GM18498 (cell line): Measurements from ENCODE around the gene ICAM2.

Experiments
- ATAC-seq: cut with Tn5 transposase; IDR thresholded peaks from one replicate; pipeline ENCODE4 v1.9.1; 2021; ENCODE audit warnings: mild to moderate bottlenecking, moderate library complexity; ENCODE audit not compliant: unreplicated experiment

ICAM2 gene

GRCh38 chr17:64020056-64020766 lies at the start of gene ICAM2:
Gene ICAM2 (minus strand): TSS chr17:64020633. CDS start chr17:64006691, 13,942 bp downstream.
- peak; percentile 65 for ATAC-seq

- no peak for ATAC-seq
Measured at GRCh38 chr17:64070213-64070612, 49.8 kb upstream of the ICAM2 start.

GRCh38 chr17:64069143-64069542 lies 48.7 kb upstream of the ICAM2 start:
- no peak for ATAC-seq

GRCh38 chr17:64067657-64068056 lies 47.2 kb upstream of the ICAM2 start:
- no peak for ATAC-seq

- no peak for ATAC-seq
Measured at GRCh38 chr17:64066716-64067115, 46.3 kb upstream of the ICAM2 start.

GRCh38 chr17:64065161-64065560 lies 44.7 kb upstream of the ICAM2 start:
- ATAC-seq = no peak

- no peak for ATAC-seq
Measured at GRCh38 chr17:64064331-64064730, 43.9 kb upstream of the ICAM2 start.

GRCh38 chr17:64063766-64064224 lies 43.4 kb upstream of the ICAM2 start:
- no peak for ATAC-seq

GRCh38 chr17:64063088-64063487 lies 42.7 kb upstream of the ICAM2 start:
- ATAC-seq = no peak

GRCh38 chr17:64061178-64061898 lies 40.9 kb upstream of the ICAM2 start:
- ATAC-seq = no peak

GRCh38 chr17:64060331-64060730 lies 39.9 kb upstream of the ICAM2 start:
- no peak for ATAC-seq

- no peak for ATAC-seq
Measured at GRCh38 chr17:64059756-64060155, 39.3 kb upstream of the ICAM2 start.

- ATAC-seq = no peak
Measured at GRCh38 chr17:64058621-64059020, 38.2 kb upstream of the ICAM2 start.

GRCh38 chr17:64057701-64058263 lies 37.3 kb upstream of the ICAM2 start:
- no peak for ATAC-seq

- ATAC-seq = peak; percentile 85
Measured at GRCh38 chr17:64056269-64057005, 36.0 kb upstream of the ICAM2 start.

GRCh38 chr17:64055183-64056142 lies 35.0 kb upstream of the ICAM2 start:
- ATAC-seq = no peak

GRCh38 chr17:64054304-64054703 lies 33.9 kb upstream of the ICAM2 start:
- ATAC-seq = no peak

- no peak for ATAC-seq
Measured at GRCh38 chr17:64053101-64053500, 32.7 kb upstream of the ICAM2 start.

GRCh38 chr17:64051153-64051552 lies 30.7 kb upstream of the ICAM2 start:
- ATAC-seq = no peak

- ATAC-seq = no peak
Measured at GRCh38 chr17:64048805-64049204, 28.4 kb upstream of the ICAM2 start.
